ENCODE results near the gene MXRA8. TPM values are rescaled to one million over a fixed set of nuclear protein-coding genes. Genes with fewer than 3 reads are reported as not detected.

The MXRA8 gene
- total and polyA plus RNA-seq, 9 of the 15 experiments (the other 6 are each of a cell fraction or from before 2014, with no cell fraction given) = 0.66 to 11.3 (median 6.3) TPM

DNA sequence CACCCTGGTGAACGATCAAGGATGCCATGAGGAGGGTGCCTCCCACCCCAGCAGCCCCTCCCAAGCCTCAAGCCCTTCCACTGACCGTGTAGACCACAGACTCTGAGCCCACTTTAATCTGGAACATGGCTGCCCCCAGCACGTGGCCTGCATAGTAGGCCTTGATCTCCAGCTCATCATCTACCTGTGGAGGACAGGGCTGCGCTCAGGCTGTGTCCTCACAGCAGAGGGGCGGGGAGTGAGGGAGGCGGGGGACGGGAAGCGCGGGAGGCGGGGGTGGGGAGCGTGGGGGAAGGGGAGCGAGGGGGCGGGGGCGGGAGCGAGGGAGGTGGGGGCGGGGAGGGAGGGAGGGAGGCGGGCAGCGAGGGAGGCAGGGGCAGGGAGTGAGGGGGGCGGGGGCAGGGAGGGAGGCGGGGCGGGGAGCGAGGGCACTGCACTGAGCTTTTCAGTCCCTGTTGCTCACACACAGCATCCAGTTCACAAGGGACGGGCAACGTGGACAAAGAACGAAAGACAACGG is 42.9 kb downstream of the MXRA8 start (continued):
- TF ChIP-seq C11orf30 (IDR thresholded peaks at IDR 0.05; ENCODE audit: low read depth) (no peak), HIVEP1 (CRISPR knock-in tag; IDR thresholded peaks at IDR 0.05) (peak; percentile 13; the same call in 1 of the 2 replicates), ZNF124 (CRISPR knock-in tag; IDR thresholded peaks at IDR 0.05) (no peak), SRSF3 (IDR thresholded peaks at IDR 0.05; ENCODE audit: insufficient read depth, low read length) (no peak), FOXA3 (CRISPR knock-in tag; conservative IDR thresholded peaks at IDR 0.05 in 1 of 2, IDR thresholded peaks at IDR 0.05 in 1 of 2) (no peak), ZSCAN29 (IDR thresholded peaks at IDR 0.05) (peak; percentile 72; the same call in 1 of the 2 replicates), ARNT (IDR thresholded peaks at IDR 0.05) (no peak), CSDE1 (IDR thresholded peaks at IDR 0.05) (no peak), SIN3A (IDR thresholded peaks at IDR 0.05; ENCODE audit: borderline replicate concordance in 2 of 2, control insufficient read depth in 1 of 2, low read depth in 2 of 2, low read length in 2 of 2) (0 out of 4 replicates have a peak, but pooled peaks of 1 of the 2 experiments have one; percentile 17), ARID4B (CRISPR knock-in tag; IDR thresholded peaks at IDR 0.05) (0 out of 2 replicates have a peak, but pooled peaks have one; percentile 1)
- TF ChIP-seq, protein P1, sequence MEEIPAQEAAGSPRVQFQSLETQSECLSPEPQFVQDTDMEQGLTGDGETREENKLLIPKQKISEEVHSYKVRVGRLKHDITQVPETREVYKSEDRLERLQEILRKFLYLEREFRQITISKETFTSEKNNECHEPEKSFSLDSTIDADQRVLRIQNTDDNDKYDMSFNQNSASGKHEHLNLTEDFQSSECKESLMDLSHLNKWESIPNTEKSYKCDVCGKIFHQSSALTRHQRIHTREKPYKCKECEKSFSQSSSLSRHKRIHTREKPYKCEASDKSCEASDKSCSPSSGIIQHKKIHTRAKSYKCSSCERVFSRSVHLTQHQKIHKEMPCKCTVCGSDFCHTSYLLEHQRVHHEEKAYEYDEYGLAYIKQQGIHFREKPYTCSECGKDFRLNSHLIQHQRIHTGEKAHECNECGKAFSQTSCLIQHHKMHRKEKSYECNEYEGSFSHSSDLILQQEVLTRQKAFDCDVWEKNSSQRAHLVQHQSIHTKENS (CRISPR knock-in tag; IDR thresholded peaks at IDR 0.05) = no peak
- TF ChIP-seq, protein P2, sequence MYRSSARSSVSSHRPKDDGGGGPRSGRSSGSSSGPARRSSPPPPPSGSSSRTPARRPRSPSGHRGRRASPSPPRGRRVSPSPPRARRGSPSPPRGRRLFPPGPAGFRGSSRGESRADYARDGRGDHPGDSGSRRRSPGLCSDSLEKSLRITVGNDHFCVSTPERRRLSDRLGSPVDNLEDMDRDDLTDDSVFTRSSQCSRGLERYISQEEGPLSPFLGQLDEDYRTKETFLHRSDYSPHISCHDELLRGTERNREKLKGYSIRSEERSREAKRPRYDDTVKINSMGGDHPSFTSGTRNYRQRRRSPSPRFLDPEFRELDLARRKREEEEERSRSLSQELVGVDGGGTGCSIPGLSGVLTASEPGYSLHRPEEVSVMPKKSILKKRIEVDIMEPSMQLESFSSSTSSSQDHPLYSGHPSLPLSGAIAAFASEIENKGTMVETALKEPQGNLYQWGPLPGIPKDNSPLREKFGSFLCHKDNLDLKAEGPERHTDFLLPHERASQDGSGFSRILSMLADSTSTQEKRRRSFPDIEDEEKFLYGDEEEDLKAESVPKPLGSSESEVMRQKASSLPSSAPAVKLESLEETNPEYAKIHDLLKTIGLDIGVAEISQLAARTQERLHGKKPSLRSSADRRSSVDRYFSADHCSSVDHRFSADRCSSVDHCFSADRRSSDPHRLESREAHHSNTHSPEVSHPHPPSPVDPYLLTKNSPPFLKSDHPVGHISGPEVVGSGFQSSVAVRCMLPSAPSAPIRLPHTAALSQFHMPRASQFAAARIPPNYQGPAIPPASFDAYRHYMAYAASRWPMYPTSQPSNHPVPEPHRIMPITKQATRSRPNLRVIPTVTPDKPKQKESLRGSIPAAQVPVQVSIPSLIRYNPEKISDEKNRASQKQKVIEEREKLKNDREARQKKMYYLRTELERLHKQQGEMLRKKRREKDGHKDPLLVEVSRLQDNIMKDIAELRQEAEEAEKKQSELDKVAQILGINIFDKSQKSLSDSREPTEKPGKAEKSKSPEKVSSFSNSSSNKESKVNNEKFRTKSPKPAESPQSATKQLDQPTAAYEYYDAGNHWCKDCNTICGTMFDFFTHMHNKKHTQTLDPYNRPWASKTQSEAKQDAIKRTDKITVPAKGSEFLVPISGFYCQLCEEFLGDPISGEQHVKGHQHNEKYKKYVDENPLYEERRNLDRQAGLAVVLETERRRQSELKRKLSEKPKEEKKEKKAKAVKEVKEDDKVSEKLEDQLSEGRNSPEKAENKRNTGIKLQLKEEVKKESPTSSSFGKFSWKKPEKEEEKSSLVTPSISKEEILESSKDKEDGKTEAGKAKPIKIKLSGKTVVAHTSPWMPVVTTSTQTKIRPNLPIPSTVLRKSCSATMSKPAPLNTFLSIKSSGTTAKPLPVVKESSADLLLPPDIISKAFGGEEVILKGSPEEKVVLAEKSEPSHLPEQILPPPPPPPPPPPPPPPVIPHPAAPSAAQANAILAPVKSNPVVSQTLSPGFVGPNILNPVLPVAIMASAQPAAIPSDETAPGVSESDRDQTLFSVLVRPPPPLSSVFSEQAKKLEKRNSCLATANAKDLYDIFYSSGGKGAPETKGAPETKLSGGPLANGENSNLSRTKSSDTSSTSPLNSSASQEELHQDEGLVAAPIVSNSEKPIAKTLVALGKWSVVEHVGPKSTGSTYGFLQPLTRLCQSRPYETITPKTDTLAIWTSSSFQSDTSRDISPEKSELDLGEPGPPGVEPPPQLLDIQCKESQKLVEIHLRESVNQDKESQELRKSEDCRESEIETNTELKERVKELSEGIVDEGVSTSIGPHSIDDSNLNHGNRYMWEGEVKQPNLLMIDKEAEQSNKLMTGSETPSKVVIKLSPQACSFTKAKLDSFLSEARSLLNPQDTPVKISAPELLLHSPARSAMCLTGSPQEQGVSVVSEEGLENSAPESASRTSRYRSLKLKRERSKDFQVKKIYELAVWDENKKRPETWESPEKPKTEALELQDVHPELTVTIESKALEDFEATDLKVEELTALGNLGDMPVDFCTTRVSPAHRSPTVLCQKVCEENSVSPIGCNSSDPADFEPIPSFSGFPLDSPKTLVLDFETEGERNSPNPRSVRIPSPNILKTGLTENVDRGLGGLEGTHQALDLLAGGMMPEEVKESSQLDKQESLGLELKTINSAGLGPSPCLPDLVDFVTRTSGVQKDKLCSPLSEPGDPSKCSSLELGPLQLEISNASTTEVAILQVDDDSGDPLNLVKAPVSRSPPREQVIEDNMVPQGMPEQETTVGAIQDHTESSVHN (IDR thresholded peaks at IDR 0.05; ENCODE audit: borderline replicate concordance in 1 of 2, low read depth in 1 of 2) = no peak
